ENCODE results near the gene ZNF385C.
A peak's percentile ranks its signal among the peaks of the same experiment; 100 is the strongest.
"Not testable (repeated sequence)": the region's sequence is repeated elsewhere in the genome, so short reads cannot be mapped to it uniquely, and the experiment has no call there.

The ZNF385C gene

DNA sequence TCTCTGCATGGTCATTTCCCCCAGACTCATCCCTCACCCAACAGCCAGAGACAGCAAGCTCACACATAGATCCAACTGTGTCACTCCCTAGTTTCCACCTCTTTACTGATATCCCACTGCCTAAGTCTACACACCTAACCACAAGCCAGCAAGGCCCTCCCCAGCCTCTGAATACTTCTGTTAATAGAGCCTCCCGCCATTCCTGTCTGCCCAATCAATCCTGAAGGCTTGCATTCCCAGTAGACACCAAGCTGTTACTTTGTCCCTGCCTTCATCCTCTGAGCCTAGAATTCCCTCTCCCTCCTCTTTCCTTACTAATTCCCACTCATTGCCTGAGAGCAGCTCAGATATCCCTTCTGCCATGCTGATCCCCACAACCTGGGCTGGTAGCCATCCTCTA, 52.6 kb downstream of the ZNF385C start:
- DNase-seq, result no peak

DNA sequence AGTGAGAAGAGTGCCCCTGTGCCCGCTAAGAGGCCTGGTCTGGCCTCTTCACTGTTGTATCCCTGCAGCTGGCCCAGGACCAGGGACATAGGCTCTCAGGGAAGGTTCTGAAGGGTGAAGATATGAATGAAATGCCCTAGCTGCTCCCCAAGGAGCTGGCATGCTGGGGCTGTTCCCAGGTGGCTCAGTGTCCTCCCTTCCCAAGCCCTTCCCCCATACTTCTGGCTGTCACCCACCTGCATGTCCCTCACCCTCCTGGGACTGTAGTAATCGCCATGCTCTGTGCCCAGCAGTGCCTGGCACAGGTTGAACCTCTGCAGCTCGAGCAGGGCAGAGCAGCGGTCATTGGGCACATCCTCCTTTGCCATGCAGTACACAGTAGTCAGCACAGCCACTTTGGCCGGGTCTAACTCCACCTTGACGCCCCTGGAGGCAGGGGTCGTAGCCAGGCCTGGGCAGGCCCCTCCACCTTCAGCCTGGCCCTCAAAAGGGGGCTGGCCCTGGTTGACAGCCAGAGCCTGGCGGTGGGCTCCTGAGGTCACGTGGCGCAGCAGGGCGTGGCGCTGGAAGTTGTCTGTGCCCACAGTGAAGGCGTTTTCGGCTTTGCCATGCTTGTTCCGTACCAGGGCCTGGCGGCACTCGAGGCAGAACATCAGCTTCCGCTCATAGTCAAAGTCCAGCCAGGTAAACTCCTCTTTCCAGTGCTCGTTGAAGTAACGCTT, 55.5 kb downstream of the ZNF385C start:
- no peak for DNase-seq

DNA sequence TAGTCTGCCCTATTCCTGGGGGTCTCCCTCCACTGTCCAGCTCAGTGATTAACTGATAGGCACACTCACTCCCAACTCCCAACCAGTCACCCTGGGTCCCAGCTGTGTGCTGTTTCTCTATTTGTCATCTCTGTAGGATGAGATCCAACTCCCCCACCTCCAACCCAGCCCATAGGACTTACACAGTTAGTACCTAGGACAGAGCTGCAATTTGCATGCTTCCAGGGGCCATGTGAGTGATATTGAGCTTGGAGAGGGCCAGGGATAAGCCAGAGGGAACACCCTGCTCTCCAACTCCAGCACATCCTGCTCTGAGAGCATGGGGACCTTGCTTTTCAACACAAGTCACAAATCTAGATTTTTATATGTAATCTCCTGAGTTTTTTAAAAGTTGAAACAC, 56.7 kb downstream of the ZNF385C start:
- no peak for DNase-seq

DNA sequence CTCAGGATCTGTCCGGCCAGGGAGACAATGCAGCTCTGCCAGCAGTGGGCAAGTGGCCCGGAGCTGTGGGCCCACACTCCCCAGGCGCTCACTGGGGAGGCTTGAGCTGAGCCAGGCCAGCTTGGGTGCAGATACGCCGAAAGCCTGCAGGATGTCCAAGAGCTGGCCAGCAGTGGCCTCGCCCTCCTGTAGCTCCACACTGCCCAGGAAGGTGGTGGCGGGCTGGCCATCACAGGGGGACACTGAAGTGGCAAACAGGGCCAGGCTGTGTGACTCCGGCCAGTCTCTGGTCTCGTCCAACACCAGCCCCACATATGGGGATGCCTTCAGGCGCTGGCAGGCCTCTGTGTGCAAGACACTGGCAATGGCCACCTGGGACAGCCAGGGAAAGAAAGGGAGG, 57.5 kb downstream of the ZNF385C start:
- DNase-seq, result no peak

- DNase-seq, result no peak
Observed at GRCh38 chr17:42039794-42040763, 58.2 kb downstream of the ZNF385C start.

- no peak for DNase-seq
Observed at GRCh38 chr17:42038221-42038973, 59.9 kb downstream of the ZNF385C start.

- no peak for DNase-seq
Observed at GRCh38 chr17:42034059-42034458, 64.2 kb downstream of the ZNF385C start.

GRCh38 chr17:42031584-42031983, 66.7 kb downstream of the ZNF385C start:
- DNase-seq, result no peak

DNA sequence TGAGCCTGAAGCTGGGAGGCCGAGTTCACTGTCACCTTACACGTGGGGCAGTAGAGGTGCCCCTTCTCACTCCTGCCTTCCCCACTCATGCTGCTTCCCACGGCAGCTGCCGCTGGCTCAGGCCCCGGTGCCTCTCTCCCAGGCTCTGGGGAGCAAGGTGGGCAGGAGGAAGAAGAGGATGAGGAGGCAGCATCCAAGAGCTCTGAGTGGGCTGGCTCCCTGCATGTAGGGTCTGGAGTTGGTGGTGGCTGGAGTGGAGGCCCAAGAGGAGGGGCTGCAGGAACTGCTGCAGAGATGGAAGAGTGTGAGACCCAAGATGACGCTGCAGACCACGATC, 69.5 kb downstream of the ZNF385C start:
- DNase-seq, result no peak

GRCh38 chr17:42027961-42028790, 70.1 kb downstream of the ZNF385C start:
- no peak for DNase-seq

DNA sequence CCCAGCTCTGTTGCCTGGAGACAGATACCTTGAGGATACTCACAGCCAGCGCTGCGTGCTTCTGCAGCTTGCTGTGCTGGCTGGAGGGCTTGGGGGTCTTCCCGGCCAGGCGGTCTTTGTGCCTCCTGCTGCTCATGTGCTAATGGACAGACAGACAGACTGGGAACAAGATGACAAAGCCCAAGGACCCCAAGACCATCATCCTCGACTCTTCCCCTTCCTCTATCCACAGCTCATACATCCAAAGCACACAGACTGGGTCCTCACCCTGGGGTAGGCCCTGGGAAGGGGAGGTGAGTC, 70.7 kb downstream of the ZNF385C start:
- no peak for DNase-seq

DNA sequence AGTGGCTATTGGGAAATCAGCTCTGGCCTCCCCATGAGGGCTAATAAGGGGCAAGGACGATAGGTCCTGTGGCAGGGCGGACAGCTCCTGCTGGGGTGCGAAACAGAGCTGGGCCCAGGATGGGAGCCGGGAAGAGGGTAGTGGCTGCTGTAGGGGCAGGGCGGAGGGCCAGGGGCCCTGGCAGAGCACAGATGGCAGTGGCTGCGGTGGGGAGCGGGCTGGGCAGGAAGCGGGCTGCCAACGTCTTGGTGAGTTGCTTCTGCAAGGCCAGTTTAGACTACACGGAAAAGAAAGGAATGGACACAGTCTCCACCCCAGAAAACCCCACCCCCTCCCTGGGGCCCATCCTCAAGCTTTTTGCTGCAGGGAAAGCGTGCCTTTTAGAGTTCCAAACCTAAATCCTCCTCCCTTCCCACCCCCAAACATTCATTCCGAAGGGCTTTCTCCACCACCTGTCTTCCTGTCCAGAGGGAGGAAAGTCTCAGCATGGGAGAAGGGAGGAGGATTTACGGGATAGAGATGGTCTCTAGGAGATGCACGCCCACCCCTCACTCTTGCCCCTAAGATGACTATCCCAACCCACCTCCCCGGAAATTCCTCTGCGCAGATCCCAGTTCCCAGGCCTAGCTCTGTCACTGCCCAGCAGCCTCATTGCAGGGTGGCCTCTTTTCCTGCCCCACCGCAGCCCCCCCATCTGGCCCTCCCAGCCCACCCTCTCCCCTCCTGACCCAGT, 71.2 kb downstream of the ZNF385C start:
- DNase-seq, result no peak

GRCh38 chr17:42025936-42026335, 72.3 kb downstream of the ZNF385C start:
- no peak for DNase-seq

GRCh38 chr17:42025191-42025579, 73.1 kb downstream of the ZNF385C start:
- no peak for DNase-seq

DNA sequence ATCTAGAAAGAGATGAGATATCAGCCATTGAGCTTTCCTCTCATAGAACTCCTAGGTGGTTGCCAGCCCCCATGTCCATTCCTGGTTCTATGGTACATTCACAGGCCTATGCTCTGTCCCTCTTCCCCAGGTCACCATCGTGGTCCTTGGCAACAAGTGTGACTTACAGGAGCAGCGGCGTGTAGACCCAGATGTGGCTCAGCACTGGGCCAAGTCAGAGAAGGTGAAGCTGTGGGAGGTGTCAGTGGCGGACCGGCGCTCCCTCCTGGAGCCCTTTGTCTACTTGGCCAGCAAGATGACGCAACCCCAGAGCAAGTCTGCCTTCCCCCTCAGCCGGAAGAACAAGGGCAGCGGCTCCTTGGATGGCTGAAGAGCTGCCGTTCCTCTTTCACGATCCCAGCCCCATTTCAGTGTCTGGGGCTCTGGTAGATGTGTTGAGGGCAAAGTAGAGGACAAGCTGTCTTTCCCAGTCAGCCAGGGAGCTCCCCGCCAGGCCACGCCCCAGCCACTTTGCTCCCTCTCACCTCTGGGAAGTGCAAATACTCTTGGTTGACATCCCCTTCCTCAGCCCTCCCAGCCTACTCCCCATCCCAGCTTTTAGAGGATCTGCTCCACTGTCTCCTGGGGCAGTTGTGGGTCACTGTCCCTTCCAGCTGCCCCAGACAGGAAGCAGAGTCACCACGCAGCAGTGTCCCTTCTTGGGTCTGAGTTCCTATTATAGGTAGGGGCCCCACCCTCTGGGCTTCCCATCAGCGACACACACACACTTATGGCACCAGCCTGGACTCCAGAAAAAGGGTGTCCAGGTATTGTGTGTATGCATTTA, 74.5 kb downstream of the ZNF385C start:
- no peak for DNase-seq

DNA sequence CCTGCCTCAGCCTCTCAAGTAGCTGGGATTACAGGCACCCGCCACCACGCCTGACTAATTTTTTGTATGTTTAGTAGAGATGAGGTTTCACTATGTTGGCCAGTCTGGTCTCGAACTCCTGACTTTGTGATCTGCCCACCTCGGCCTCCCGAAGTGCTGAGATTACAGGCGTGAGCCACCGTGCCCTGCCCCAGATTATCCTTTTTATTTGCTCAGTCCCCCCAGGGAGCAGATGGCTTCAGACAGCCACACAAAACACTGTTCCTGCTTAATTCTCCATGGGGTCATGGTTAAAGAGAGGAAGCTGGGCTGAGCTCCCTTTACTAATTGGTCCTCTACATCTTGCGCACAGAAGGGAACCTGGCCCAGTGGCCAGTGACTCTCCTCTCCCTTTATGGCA, 77.4 kb downstream of the ZNF385C start:
- DNase-seq, result not testable (repeated sequence)

GRCh38 chr17:42019509-42020404, 78.5 kb downstream of the ZNF385C start, which contains the start of gene NKIRAS2:
Gene NKIRAS2 (plus strand): TSS chr17:42020090. CDS start chr17:42021578, 1,488 bp downstream.
- DNase-seq, result peak; percentile 83

DNA sequence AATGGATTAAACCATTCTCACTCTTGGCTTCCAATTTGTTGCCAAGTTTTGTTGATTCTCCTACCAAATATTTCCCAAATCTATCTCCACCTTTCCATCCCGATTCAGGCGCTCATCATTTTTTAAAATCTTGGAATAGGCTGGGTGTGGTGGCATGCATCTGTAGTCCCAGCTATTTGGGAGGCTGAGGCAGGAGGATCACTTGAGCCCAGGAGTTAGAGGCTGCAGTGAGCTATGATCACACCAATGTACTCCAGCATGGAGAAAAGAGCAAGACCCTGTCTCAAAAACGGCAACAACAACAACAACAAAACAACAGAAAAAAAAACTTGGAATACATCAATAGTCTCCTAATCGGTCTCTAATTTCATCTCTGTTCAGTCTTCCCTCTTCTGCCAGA, 79.3 kb downstream of the ZNF385C start:
- no peak for DNase-seq

DNA sequence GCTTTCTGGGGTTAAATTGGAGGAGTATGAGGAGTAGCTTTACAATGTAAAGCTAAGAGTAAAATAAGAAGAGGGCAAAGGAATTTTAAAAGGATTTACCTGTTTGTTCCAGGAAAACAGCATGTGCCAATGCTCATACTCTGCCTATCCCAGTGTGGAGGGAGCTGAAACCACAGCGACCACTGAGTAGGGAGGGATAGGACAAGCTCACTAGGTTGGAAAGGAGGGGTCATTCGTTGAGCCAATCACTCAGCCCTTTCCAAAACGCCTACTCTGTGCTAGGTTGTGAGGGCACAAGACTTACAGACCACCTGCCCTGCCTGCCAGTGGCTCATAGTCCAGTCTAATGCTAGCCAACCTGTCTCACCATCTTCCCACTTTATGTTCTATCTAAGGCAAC, 79.9 kb downstream of the ZNF385C start:
- no peak for DNase-seq

GRCh38 chr17:42017866-42018200, 80.4 kb downstream of the ZNF385C start:
- DNase-seq, result no peak

Data from NCI-H1105 (cell line).